Gastroesophageal sphincter (tissue), 3 donors: ENCODE measurements around the gene PRIM2.

Source experiments
- CTCF ChIP-seq, 4 experiments: fragments of 200-600 bp in 2 of 4; fragments of 450-650 bp in 2 of 4; sonication (generic) in 1 of 4; IDR thresholded peaks; one replicate each; pipeline ENCODE4 v1.5.1; 2017 to 2019; ENCODE audit warnings: antibody characterized with exemption in 4 of 4, mild to moderate bottlenecking in 2 of 4, moderate library complexity in 2 of 4
- EP300 ChIP-seq: sonication (generic); formaldehyde crosslinking; IDR thresholded peaks from one replicate; pipeline ENCODE4 v1.6.1; 2017; ENCODE audit warnings: antibody characterized with exemption, mild to moderate bottlenecking
- POLR2A ChIP-seq, 2 donors: fragments of 450-650 bp; IDR thresholded peaks; one replicate each; pipeline ENCODE4 v1.6.1; 2017; ENCODE audit warnings: antibody characterized with exemption in 2 of 2, mild to moderate bottlenecking in 2 of 2, moderate library complexity in 1 of 2
- POLR2AphosphoS5 ChIP-seq: sonication (generic); formaldehyde crosslinking; IDR thresholded peaks from one replicate; pipeline ENCODE4 v1.6.1; 2017; ENCODE audit warnings: antibody characterized with exemption

- TF ChIP-seq EP300 (no peak), POLR2A (IDR thresholded peaks at IDR 0.05) (no peak), CTCF (IDR thresholded peaks at IDR 0.05) (no peak), POLR2AphosphoS5 (no peak)
Observed at GRCh38 chr6:57307850-57308249, 9.6 kb upstream of the PRIM2 start.
